Left lung (tissue), 10 donors: ENCODE measurements around the gene HYAL4. TPM values are rescaled to one million over a fixed set of nuclear protein-coding genes. Genes with fewer than 3 reads are reported as not detected.

Source experiments
- ATAC-seq: fragments of 200-7000 bp; cut with Tn5 transposase; one replicate; pipeline ENCODE4 v1.9.1; 2020; ENCODE audit warnings: moderate library complexity
- DNase-seq, 4 donors: peaks; one replicate each; pipeline ENCODE4 v3.0.0-alpha.2; 2013 to 2020
- H3K27ac ChIP-seq, 2 donors: fragments of 200-600 bp; sonication (generic) in 1 of 2; one replicate each; pipeline versions ENCODE4 v1.5.0 to v1.8.0; 2020 to 2021
- H3K27me3 ChIP-seq, 2 donors: fragments of 200-600 bp; sonication (generic) in 1 of 2; one replicate each; pipeline versions ENCODE4 v1.5.0 to v1.8.0; 2020 to 2021
- H3K36me3 ChIP-seq, 2 donors: fragments of 200-600 bp; sonication (generic) in 1 of 2; one replicate each; pipeline versions ENCODE4 v1.5.0 to v1.8.0; 2020 to 2021
- H3K4me1 ChIP-seq, 2 donors: fragments of 200-600 bp; one replicate each; pipeline ENCODE4 v1.8.0; 2021
- H3K4me3 ChIP-seq, 2 donors: fragments of 200-600 bp; sonication (generic) in 1 of 2; one replicate each; pipeline versions ENCODE4 v1.5.0 to v1.8.0; 2020 to 2021; ENCODE audit warnings: mild to moderate bottlenecking in 1 of 2
- H3K9me3 ChIP-seq, 2 donors: fragments of 200-600 bp; sonication (generic) in 1 of 2; one replicate each; pipeline versions ENCODE4 v1.5.0 to v1.8.0; 2020 to 2021
- intact Hi-C, 2 donors: fragments of 100-400 bp; cut with DNase I; formaldehyde crosslinking; loops; one replicate each; pipeline versions ENCODE4 v1.11.2 to v1.14.2; 2022
- polyA plus RNA-seq, 6 donors: library from polyadenylated mRNA; unstranded; fragments of 120-200 nt; gene quantifications; one replicate each; pipeline ENCODE4 v1.2.1, GENCODE V29; 2013; ENCODE audit not compliant: insufficient read length in 6 of 6
- total RNA-seq, 2 donors: library from RNA; stranded (reverse); fragmentation: NEBNext Ultra II Directional; extraction: Animal tissue kit (Norgen Biotek cat#: 25700); gene quantifications; one replicate each; pipeline ENCODE4 v1.2.1, GENCODE V29; 2021
- TF ChIP-seq, protein P1 (sequence below), 2 donors: fragments of 200-600 bp; sonication (generic) in 1 of 2; IDR thresholded peaks; one replicate each; pipeline versions ENCODE4 v1.5.0 to v1.8.0; 2021; ENCODE audit warnings: antibody characterized with exemption in 2 of 2
- donor health status: DM: no; HTN: yes; CAD: no.
- donor health status: DM: no; HTN: no; CAD: no.

The HYAL4 gene
- total and polyA plus RNA-seq, 8 donors: 0.07 to 0.44 (median 0.09) TPM; not detected in 5

- TF ChIP-seq, protein P1, sequence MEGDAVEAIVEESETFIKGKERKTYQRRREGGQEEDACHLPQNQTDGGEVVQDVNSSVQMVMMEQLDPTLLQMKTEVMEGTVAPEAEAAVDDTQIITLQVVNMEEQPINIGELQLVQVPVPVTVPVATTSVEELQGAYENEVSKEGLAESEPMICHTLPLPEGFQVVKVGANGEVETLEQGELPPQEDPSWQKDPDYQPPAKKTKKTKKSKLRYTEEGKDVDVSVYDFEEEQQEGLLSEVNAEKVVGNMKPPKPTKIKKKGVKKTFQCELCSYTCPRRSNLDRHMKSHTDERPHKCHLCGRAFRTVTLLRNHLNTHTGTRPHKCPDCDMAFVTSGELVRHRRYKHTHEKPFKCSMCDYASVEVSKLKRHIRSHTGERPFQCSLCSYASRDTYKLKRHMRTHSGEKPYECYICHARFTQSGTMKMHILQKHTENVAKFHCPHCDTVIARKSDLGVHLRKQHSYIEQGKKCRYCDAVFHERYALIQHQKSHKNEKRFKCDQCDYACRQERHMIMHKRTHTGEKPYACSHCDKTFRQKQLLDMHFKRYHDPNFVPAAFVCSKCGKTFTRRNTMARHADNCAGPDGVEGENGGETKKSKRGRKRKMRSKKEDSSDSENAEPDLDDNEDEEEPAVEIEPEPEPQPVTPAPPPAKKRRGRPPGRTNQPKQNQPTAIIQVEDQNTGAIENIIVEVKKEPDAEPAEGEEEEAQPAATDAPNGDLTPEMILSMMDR (IDR thresholded peaks at IDR 0.05): no peak
- intact Hi-C loops: no loop called here
- Histone ChIP-seq H3K4me1 (no peaks in the 10 kb centered on the region), H3K36me3 (no peaks in the 10 kb centered on the region), H3K27ac (no peak overlapping the region), H3K4me3 (no peak overlapping the region), H3K27me3 (no peaks in the 10 kb centered on the region), H3K9me3 (no peaks in the 10 kb centered on the region)
- no peak for DNase-seq
- no peak for ATAC-seq
Measured at GRCh38 chr7:123923599-123923998, 78.6 kb downstream of the HYAL4 start.

DNA sequence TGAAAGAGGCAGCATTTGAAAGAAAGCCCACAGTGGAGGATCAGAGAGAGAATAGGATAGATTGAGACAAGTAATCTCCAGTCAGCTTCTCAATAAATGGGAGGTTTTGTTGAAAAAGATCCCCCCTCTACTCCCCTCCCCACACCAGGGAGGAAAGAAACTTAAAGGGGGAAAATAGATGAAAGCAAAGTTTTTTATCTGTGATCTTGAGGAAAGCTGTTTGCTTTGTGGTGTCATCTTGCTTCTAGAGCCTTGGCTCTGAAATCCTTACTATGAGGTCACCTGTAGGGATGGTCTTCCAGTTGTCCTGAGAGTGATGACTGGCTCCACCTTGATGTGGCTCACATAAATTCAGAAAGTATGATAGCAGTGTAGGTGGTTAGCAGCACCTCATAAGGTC is 80.0 kb downstream of the HYAL4 start, which contains the start of gene SPAM1:
SPAM1 (plus strand) TSS at position 301 of the 400 bp plus-strand sequence. CDS start 28,330 bp downstream, outside the sequence.
- H3K27ac ChIP-seq: no peak within 1 kb of the TSS
- H3K4me1 ChIP-seq: no peaks in the 10 kb centered on the region
- no peak for DNase-seq

More for the DNA sequence above, 80.0 kb downstream of the HYAL4 start, which contains the start of gene SPAM1:
- no peaks in the 10 kb centered on the region for H3K9me3 ChIP-seq
- H3K4me3 ChIP-seq: no peak within 1 kb of the TSS
- TF ChIP-seq, protein P1 (IDR thresholded peaks at IDR 0.05): no peak
- ATAC-seq: no peak
- H3K27me3 ChIP-seq: no peaks in the 10 kb centered on the region
- no peaks in the 10 kb centered on the region for H3K36me3 ChIP-seq
- intact Hi-C loops: no loop called here

Other genes starting within 250 kb of the HYAL4 start
- gene ASB15, start 243.3 kb upstream of the HYAL4 start, total RNA-seq: not detected
- gene ASB15, start 243.3 kb upstream of the HYAL4 start, polyA plus RNA-seq: not detected
- not detected for gene LMOD2, start 189.3 kb upstream of the HYAL4 start, total RNA-seq
- gene LMOD2, start 189.3 kb upstream of the HYAL4 start, polyA plus RNA-seq: under 1 TPM in 1 of 6 donors, not detected in 5; 0.08 TPM
- 10 to 100 TPM; 30.4 to 40.6 TPM for gene WASL, start 96.2 kb upstream of the HYAL4 start, total RNA-seq
- gene WASL, start 96.2 kb upstream of the HYAL4 start, polyA plus RNA-seq: 10 to 100 TPM; 47.9 to 54.5 (median 53.6) TPM
- gene SPAM1, start 80.1 kb downstream of the HYAL4 start, total RNA-seq: not detected
- gene SPAM1, start 80.1 kb downstream of the HYAL4 start, polyA plus RNA-seq: not detected
- under 1 TPM; 0.13 to 0.17 TPM for gene TMEM229A, start 187.9 kb downstream of the HYAL4 start, total RNA-seq
- 1 to 10 TPM in 5 of 6 donors, under 1 TPM in 1; 0.97 to 1.6 (median 1.2) TPM for gene TMEM229A, start 187.9 kb downstream of the HYAL4 start, polyA plus RNA-seq